ENCODE data around the gene SYT7. TPM values are rescaled to one million over a fixed set of nuclear protein-coding genes. Genes with fewer than 3 reads are reported as not detected.
A peak's percentile ranks its signal among the peaks of the same experiment; 100 is the strongest.

SYT7 gene
- total RNA-seq, 1 donor from 2014 or later, result 18.9 TPM

- H3K36me3 ChIP-seq, result peaks cover 3% of the 10 kb centered on the region
- H3K4me1 ChIP-seq, result peaks cover 56% of the 10 kb centered on the region
- no peak for DNase-seq
- peak; percentile 81 for TF ChIP-seq CTCF (IDR thresholded peaks at IDR 0.05; ENCODE audit: borderline replicate concordance)
- no peak overlapping the region for H3K27ac ChIP-seq (replicated peaks)
- intact Hi-C loops (cut with micrococcal nuclease), result no loop called here
- H3K9me3 ChIP-seq (replicated peaks), result no peaks in the 10 kb centered on the region
- no peaks in the 10 kb centered on the region for H3K27me3 ChIP-seq (ENCODE audit: low read depth)
- H3K4me3 ChIP-seq, result no peak overlapping the region
These were observed 48.5 kb downstream of the SYT7 start for GRCh38 chr11:61532134-61533038.

- DNase-seq, result no peak
- no peak for TF ChIP-seq CTCF (IDR thresholded peaks at IDR 0.05; ENCODE audit: borderline replicate concordance)
- H3K27ac ChIP-seq (replicated peaks), result no peak overlapping the region
These were observed 49.8 kb downstream of the SYT7 start for GRCh38 chr11:61531044-61531443.

GRCh38 chr11:61529537-61530225 is 51.2 kb downstream of the SYT7 start:
- Histone ChIP-seq H3K9me3 (replicated peaks) (no peaks in the 10 kb centered on the region), H3K27me3 (ENCODE audit: low read depth) (no peaks in the 10 kb centered on the region), H3K4me1 (peaks cover 45% of the 10 kb centered on the region), H3K4me3 (no peak overlapping the region), H3K27ac (replicated peaks) (peak overlapping the region; percentile 62), H3K36me3 (peaks cover 6% of the 10 kb centered on the region)
- peak; percentile 66 for DNase-seq
- no peak for TF ChIP-seq CTCF (IDR thresholded peaks at IDR 0.05; ENCODE audit: borderline replicate concordance)
- intact Hi-C loops (cut with micrococcal nuclease), result no loop called here

More at GRCh38 chr11:61531044-61531443, 49.8 kb downstream of the SYT7 start:
- H3K36me3 ChIP-seq, result peaks cover 6% of the 10 kb centered on the region
- H3K9me3 ChIP-seq (replicated peaks), result no peaks in the 10 kb centered on the region
- no peak overlapping the region for H3K4me3 ChIP-seq
- H3K4me1 ChIP-seq, result peaks cover 46% of the 10 kb centered on the region
- no peaks in the 10 kb centered on the region for H3K27me3 ChIP-seq (ENCODE audit: low read depth)
- intact Hi-C loops (cut with micrococcal nuclease), result no loop called here

GRCh38 chr11:61528114-61528513 is 52.8 kb downstream of the SYT7 start:
- Histone ChIP-seq H3K27me3 (ENCODE audit: low read depth) (no peaks in the 10 kb centered on the region), H3K9me3 (replicated peaks) (no peaks in the 10 kb centered on the region)
- intact Hi-C loops (cut with micrococcal nuclease), result no loop called here

More at GRCh38 chr11:61528114-61528513, 52.8 kb downstream of the SYT7 start:
- H3K27ac ChIP-seq (replicated peaks), result no peak overlapping the region
- peaks cover 6% of the 10 kb centered on the region for H3K36me3 ChIP-seq
- no peak for DNase-seq
- peaks cover 38% of the 10 kb centered on the region for H3K4me1 ChIP-seq
- H3K4me3 ChIP-seq, result no peak overlapping the region
- TF ChIP-seq CTCF (IDR thresholded peaks at IDR 0.05; ENCODE audit: borderline replicate concordance), result no peak

Data from left ventricle myocardium inferior (tissue), 1 donor.